Caco-2 (cell line): ENCODE results near the gene SGMS1. TPM values are rescaled to one million over a fixed set of nuclear protein-coding genes. Genes with fewer than 3 reads are reported as not detected.

Source experiments
- BruUV-seq: library from RNA; stranded (reverse); fragments of 400-500 nt; replicated peaks from 2 replicates; lab custom pipeline; 2021; lab: Mats Ljungman, UMichigan
- CTCF ChIA-PET: fragments of 300-600 bp; sonication (Branson Sonifier 250); formaldehyde crosslinking; loops from one replicate; lab custom pipeline; 2022; ENCODE audit warnings: antibody characterized with exemption; lab: Charles Lee
- POLR2A ChIA-PET: fragments of 300-600 bp; sonication (Branson Sonifier 250); formaldehyde crosslinking; loops from one replicate; lab custom pipeline; 2022; ENCODE audit warnings: antibody characterized with exemption; lab: Charles Lee
- DNase-seq, 2 experiments: peaks; one replicate each; pipeline versions ENCODE4 v3.0.0 to v3.0.0-alpha.2; 2020 to 2022
- H3K27me3 ChIP-seq: replicated peaks from 2 replicates; pipeline ENCODE4 v1.6.0; 2011; ENCODE audit warnings: low read length; ENCODE audit not compliant: control insufficient read depth, insufficient read depth
- H3K36me3 ChIP-seq: 2 replicates; pipeline ENCODE4 v1.5.1; 2011; ENCODE audit warnings: low read length; ENCODE audit not compliant: control insufficient read depth, insufficient read depth
- H3K4me1 ChIP-seq: fragments of 250-450 bp; sonication (Bioruptor Pico); 2 replicates; pipeline ENCODE4 v1.5.1; 2020; ENCODE audit warnings: mild to moderate bottlenecking
- H3K4me3 ChIP-seq: 2 replicates; pipeline ENCODE4 v1.5.1; 2011; ENCODE audit warnings: low read depth, mild to moderate bottlenecking, control low read depth, low read length
- H3K9me3 ChIP-seq: fragments of 250-450 bp; sonication (Bioruptor Pico); 2 replicates; pipeline ENCODE4 v1.5.1; 2020; ENCODE audit warnings: mild to moderate bottlenecking, moderate library complexity
- H3K27ac Mint-ChIP-seq: one replicate; pipeline ENCODE4 v1.8.0; 2022; ENCODE audit warnings: mixed read lengths; ENCODE audit not compliant: unreplicated experiment
- H3K27me3 Mint-ChIP-seq: one replicate; pipeline ENCODE4 v1.8.0; 2022; ENCODE audit warnings: mixed read lengths; ENCODE audit not compliant: insufficient read depth, unreplicated experiment
- H3K36me3 Mint-ChIP-seq: one replicate; pipeline ENCODE4 v1.8.0; 2022; ENCODE audit warnings: mild to moderate bottlenecking, mixed read lengths; ENCODE audit not compliant: insufficient read depth, unreplicated experiment
- H3K4me1 Mint-ChIP-seq: one replicate; pipeline ENCODE4 v1.8.0; 2022; ENCODE audit warnings: low read depth, mixed read lengths; ENCODE audit not compliant: unreplicated experiment
- H3K4me3 Mint-ChIP-seq: one replicate; pipeline ENCODE4 v1.8.0; 2022; ENCODE audit warnings: mild to moderate bottlenecking, moderate library complexity, mixed read lengths; ENCODE audit not compliant: unreplicated experiment
- H3K9me3 Mint-ChIP-seq: one replicate; pipeline ENCODE4 v1.8.0; 2022; ENCODE audit warnings: mixed read lengths; ENCODE audit not compliant: unreplicated experiment
- CTCF ChIP-seq, 2 experiments: fragments of 200-600 bp in 1 of 2; IDR thresholded peaks; 1 replicate in 1 of 2; 2 replicates in 1 of 2; pipeline versions ENCODE4 v1.5.1 to v1.8.0; 2011 to 2022; ENCODE audit warnings: antibody characterized with exemption in 1 of 2, control low read depth in 1 of 2, inconsistent platforms in 1 of 2, low read depth in 1 of 2, low read length in 1 of 2, mild to moderate bottlenecking in 1 of 2, moderate library complexity in 1 of 2; ENCODE audit not compliant: insufficient read depth in 1 of 2, severe bottlenecking in 1 of 2, unreplicated experiment in 1 of 2
- intact Hi-C: fragments of 100-400 bp; cut with micrococcal nuclease; formaldehyde crosslinking; loops from one replicate; pipeline ENCODE4 v1.10.0; 2022; ENCODE audit not compliant: unreplicated experiment
- total RNA-seq: library from RNA; stranded (reverse); gene quantifications from 2 replicates; pipeline ENCODE4 v1.2.3, GENCODE V29; 2022

SGMS1 gene
- total RNA-seq, 1 experiment from 2014 or later = 30.5 TPM

GRCh38 chr10:50404021-50404773, 219.6 kb downstream of the SGMS1 start:
- Histone ChIP-seq H3K9me3 (no peaks in the 10 kb centered on the region), H3K36me3 (no peaks in the 10 kb centered on the region), H3K27me3 (no peaks in the 10 kb centered on the region), H3K4me3 (no peak overlapping the region), H3K4me1 (peaks cover 41% of the 10 kb centered on the region)
- TF ChIP-seq CTCF (IDR thresholded peaks at IDR 0.05; ENCODE audit: insufficient read depth in 1 of 2, low read depth in 1 of 2, low read length in 1 of 2, severe bottlenecking in 1 of 2, unreplicated experiment in 1 of 2) = no peak
- H3K36me3 Mint-ChIP-seq = peaks cover 6% of the 10 kb centered on the region
- intact Hi-C loops = no loop called here
- H3K27ac Mint-ChIP-seq = no peak overlapping the region
- ChIA-PET POLR2A (no interaction called here), CTCF (interaction anchor here (0.7 to 1.0 kb wide), 2 partner anchors 14 to 30 kb away, joined by 3 read pairs; no protein-coding TSS in a partner anchor)
- no peaks in the 10 kb centered on the region for H3K27me3 Mint-ChIP-seq
- no peak overlapping the region for H3K4me3 Mint-ChIP-seq
- H3K4me1 Mint-ChIP-seq = peaks cover 30% of the 10 kb centered on the region
- H3K9me3 Mint-ChIP-seq = no peaks in the 10 kb centered on the region
- BruUV-seq = no TSS peak
- DNase-seq = no peak

- no peak for DNase-seq
- H3K27ac Mint-ChIP-seq = no peak overlapping the region
- Histone ChIP-seq H3K36me3 (no peaks in the 10 kb centered on the region), H3K4me1 (peaks cover 51% of the 10 kb centered on the region), H3K27me3 (no peaks in the 10 kb centered on the region), H3K4me3 (no peak overlapping the region), H3K9me3 (no peaks in the 10 kb centered on the region)
- CTCF ChIA-PET = no interaction called here
- peaks cover 6% of the 10 kb centered on the region for H3K36me3 Mint-ChIP-seq
- peaks cover 40% of the 10 kb centered on the region for H3K4me1 Mint-ChIP-seq
- no peaks in the 10 kb centered on the region for H3K27me3 Mint-ChIP-seq
- H3K4me3 Mint-ChIP-seq = no peak overlapping the region
- BruUV-seq = no TSS peak
- no peaks in the 10 kb centered on the region for H3K9me3 Mint-ChIP-seq
- POLR2A ChIA-PET = no interaction called here
- TF ChIP-seq CTCF (IDR thresholded peaks at IDR 0.05; ENCODE audit: insufficient read depth in 1 of 2, low read depth in 1 of 2, low read length in 1 of 2, severe bottlenecking in 1 of 2, unreplicated experiment in 1 of 2) = no peak
- intact Hi-C loops = no loop called here
These were observed 220.7 kb downstream of the SGMS1 start for GRCh38 chr10:50403074-50403473.

GRCh38 chr10:50402466-50402865, 221.3 kb downstream of the SGMS1 start:
- TF ChIP-seq CTCF (IDR thresholded peaks at IDR 0.05; ENCODE audit: insufficient read depth in 1 of 2, low read depth in 1 of 2, low read length in 1 of 2, severe bottlenecking in 1 of 2, unreplicated experiment in 1 of 2) = no peak
- intact Hi-C loops = no loop called here
- H3K27me3 ChIP-seq = no peaks in the 10 kb centered on the region
- no peaks in the 10 kb centered on the region for H3K36me3 ChIP-seq
- no peaks in the 10 kb centered on the region for H3K9me3 ChIP-seq
- no peaks in the 10 kb centered on the region for H3K27me3 Mint-ChIP-seq
- H3K4me1 Mint-ChIP-seq = peaks cover 44% of the 10 kb centered on the region
- H3K4me3 ChIP-seq = no peak overlapping the region
- H3K27ac Mint-ChIP-seq = no peak overlapping the region
- ChIA-PET CTCF (no interaction called here), POLR2A (no interaction called here)
- peaks cover 6% of the 10 kb centered on the region for H3K36me3 Mint-ChIP-seq
- H3K4me1 ChIP-seq = peaks cover 52% of the 10 kb centered on the region
- no TSS peak for BruUV-seq
- H3K9me3 Mint-ChIP-seq = no peaks in the 10 kb centered on the region
- no peak for DNase-seq
- H3K4me3 Mint-ChIP-seq = no peak overlapping the region
